CD4-positive, alpha-beta T cell (primary cell): ENCODE measurements around the gene JMJD6. TPM values are rescaled to one million over a fixed set of nuclear protein-coding genes. Genes with fewer than 3 reads are reported as not detected.

Source experiments
- ATAC-seq: fragments of 200-7000 bp; cut with Tn5 transposase; one replicate; pipeline ENCODE4 v1.10.0; 2022; ENCODE audit warnings: mild to moderate bottlenecking; ENCODE audit not compliant: poor library complexity
- CTCF ChIA-PET: fragments of 350-600 bp; sonication (Branson Sonifier 250); formaldehyde crosslinking; loops from one replicate; lab custom pipeline; 2021; ENCODE audit warnings: antibody characterized with exemption, inconsistent platforms; lab: Charles Lee
- POLR2A ChIA-PET: fragments of 350-600 bp; sonication (Branson Sonifier 250); formaldehyde crosslinking; loops from one replicate; lab custom pipeline; 2021; ENCODE audit warnings: antibody characterized with exemption, inconsistent platforms; lab: Charles Lee
- DNase-seq, 14 experiments: peaks; one replicate each; pipeline ENCODE4 v3.0.0-alpha.2; 2013 to 2020; ENCODE audit warnings: mixed read lengths in 2 of 14
- H3K27ac ChIP-seq, 2 donors: one replicate each; pipeline versions ENCODE4 v1.5.1 to v1.7.0; 2013; ENCODE audit warnings: low read length in 2 of 2, low read depth in 1 of 2, mild to moderate bottlenecking in 1 of 2
- H3K27me3 ChIP-seq, 2 experiments: 1 replicate in 1 of 2; 2 replicates in 1 of 2; pipeline versions ENCODE4 v1.6.1 to v1.7.0; 2013; ENCODE audit warnings: low read length in 2 of 2, control low read depth in 1 of 2, mild to moderate bottlenecking in 1 of 2, moderate library complexity in 1 of 2; ENCODE audit not compliant: insufficient read depth in 2 of 2, control insufficient read depth in 1 of 2
- H3K36me3 ChIP-seq: one replicate; pipeline ENCODE4 v1.6.1; 2013; ENCODE audit warnings: low read length, control low read depth; ENCODE audit not compliant: insufficient read depth
- H3K4me1 ChIP-seq: one replicate; pipeline ENCODE4 v1.6.1; 2013; ENCODE audit warnings: low read length, control low read depth; ENCODE audit not compliant: insufficient read depth
- H3K4me3 ChIP-seq: one replicate; pipeline ENCODE4 v1.5.1; 2013; ENCODE audit warnings: mild to moderate bottlenecking, low read length, moderate library complexity
- H3K9me3 ChIP-seq, 2 experiments: 1 replicate in 1 of 2; 2 replicates in 1 of 2; pipeline versions ENCODE4 v1.6.1 to v1.7.0; 2013; ENCODE audit warnings: low read length in 2 of 2, mild to moderate bottlenecking in 2 of 2, control low read depth in 1 of 2, moderate library complexity in 1 of 2; ENCODE audit not compliant: control insufficient read depth in 1 of 2, insufficient read depth in 1 of 2
- H3K27ac Mint-ChIP-seq: one replicate; pipeline ENCODE4 v1.8.0; 2020; ENCODE audit warnings: mixed read lengths
- H3K27me3 Mint-ChIP-seq: one replicate; pipeline ENCODE4 v1.8.0; 2021; ENCODE audit warnings: mixed read lengths
- H3K36me3 Mint-ChIP-seq: one replicate; pipeline ENCODE4 v1.8.0; 2021; ENCODE audit warnings: low read depth, mixed read lengths
- H3K4me1 Mint-ChIP-seq: one replicate; pipeline ENCODE4 v1.8.0; 2021; ENCODE audit warnings: low read depth, mixed read lengths
- H3K4me3 Mint-ChIP-seq: one replicate; pipeline ENCODE4 v1.8.0; 2020; ENCODE audit warnings: mild to moderate bottlenecking, mixed read lengths
- H3K9me3 Mint-ChIP-seq: one replicate; pipeline ENCODE4 v1.8.0; 2020; ENCODE audit warnings: mixed read lengths
- intact Hi-C, 2 experiments: fragments of 100-400 bp; cut with DNase I in 1 of 2; cut with micrococcal nuclease in 1 of 2; formaldehyde crosslinking; loops; one replicate each; pipeline versions ENCODE4 v1.15.1 to v1.9.0; 2023 to 2025; cut with DNase I, micrococcal nuclease
- total RNA-seq, 174 experiments: library from RNA in 2 of 174; stranded (reverse) in 2 of 174; gene quantifications; one replicate each; pipeline ENCODE4 v1.2.3 and lab custom pipeline; 2021 to 2026
- TF ChIP-seq, protein P1 (sequence below): fragments of 200-600 bp; IDR thresholded peaks from one replicate; pipeline ENCODE4 v1.8.0; 2022; ENCODE audit warnings: antibody characterized with exemption, mild to moderate bottlenecking

The JMJD6 gene
- total RNA-seq, 2 experiments from 2014 or later = 133 to 134 TPM

DNA sequence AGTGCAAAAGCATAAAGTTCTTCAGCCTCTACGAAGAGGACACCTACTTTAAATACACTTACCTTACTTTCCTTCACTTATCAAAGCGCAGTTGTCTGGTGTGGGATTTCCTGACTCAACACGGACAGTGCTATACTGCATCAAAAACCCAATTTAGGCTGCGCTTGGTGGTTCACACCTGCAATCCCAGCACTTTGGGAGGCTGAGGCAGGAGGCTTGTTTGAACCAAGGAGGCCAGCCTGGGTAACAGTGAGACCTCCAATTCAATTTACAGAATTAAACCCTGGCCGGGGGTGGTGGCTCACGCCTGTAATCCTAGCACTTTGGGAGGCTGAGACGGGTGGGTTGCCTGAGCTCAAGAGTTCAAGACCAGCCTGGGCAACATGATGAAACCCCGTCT, 4.1 kb downstream of the JMJD6 start:
- peaks cover 92% of the 10 kb centered on the region for H3K36me3 Mint-ChIP-seq
- no peak overlapping the region for H3K4me3 Mint-ChIP-seq

DNA sequence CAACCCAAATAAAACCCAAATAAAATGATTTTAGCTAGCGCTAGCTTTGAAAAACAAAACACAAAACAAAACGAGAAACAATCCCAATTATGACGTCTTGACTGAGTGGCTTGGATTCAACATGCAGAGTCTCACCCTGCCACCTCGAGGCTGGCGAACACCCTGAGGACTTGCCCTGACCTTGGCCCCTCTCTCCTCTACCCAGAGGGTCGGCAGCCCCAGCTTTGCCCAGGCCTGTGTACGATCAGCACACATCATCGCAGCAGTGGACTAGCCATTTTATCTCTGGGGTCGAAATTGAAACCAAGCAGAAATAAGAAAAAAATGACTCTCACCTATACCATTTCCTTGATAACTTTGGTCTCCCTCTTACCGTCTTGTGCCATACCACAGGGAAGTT, 4.9 kb downstream of the JMJD6 start:
- Mint-ChIP-seq H3K36me3 (peaks cover 95% of the 10 kb centered on the region), H3K27ac (peak overlapping the region; percentile 49), H3K4me3 (peak overlapping the region; percentile 56), H3K4me1 (peaks cover 35% of the 10 kb centered on the region), H3K9me3 (no peaks in the 10 kb centered on the region), H3K27me3 (no peaks in the 10 kb centered on the region)
- DNase-seq (no peak), ATAC-seq (no peak)
- no peaks in the 10 kb centered on the region for H3K9me3 ChIP-seq
- TF ChIP-seq, protein P1, sequence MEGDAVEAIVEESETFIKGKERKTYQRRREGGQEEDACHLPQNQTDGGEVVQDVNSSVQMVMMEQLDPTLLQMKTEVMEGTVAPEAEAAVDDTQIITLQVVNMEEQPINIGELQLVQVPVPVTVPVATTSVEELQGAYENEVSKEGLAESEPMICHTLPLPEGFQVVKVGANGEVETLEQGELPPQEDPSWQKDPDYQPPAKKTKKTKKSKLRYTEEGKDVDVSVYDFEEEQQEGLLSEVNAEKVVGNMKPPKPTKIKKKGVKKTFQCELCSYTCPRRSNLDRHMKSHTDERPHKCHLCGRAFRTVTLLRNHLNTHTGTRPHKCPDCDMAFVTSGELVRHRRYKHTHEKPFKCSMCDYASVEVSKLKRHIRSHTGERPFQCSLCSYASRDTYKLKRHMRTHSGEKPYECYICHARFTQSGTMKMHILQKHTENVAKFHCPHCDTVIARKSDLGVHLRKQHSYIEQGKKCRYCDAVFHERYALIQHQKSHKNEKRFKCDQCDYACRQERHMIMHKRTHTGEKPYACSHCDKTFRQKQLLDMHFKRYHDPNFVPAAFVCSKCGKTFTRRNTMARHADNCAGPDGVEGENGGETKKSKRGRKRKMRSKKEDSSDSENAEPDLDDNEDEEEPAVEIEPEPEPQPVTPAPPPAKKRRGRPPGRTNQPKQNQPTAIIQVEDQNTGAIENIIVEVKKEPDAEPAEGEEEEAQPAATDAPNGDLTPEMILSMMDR = no peak
- H3K27ac ChIP-seq = no peak overlapping the region
- no peak overlapping the region for H3K4me3 ChIP-seq
- peaks cover 47% of the 10 kb centered on the region for H3K4me1 ChIP-seq
- ChIA-PET CTCF (no interaction called here), POLR2A (no interaction called here)
- intact Hi-C loops = no loop called here
- H3K27me3 ChIP-seq = no peaks in the 10 kb centered on the region
- H3K36me3 ChIP-seq = peaks cover 82% of the 10 kb centered on the region

More for the DNA sequence above, 4.1 kb downstream of the JMJD6 start:
- H3K4me1 Mint-ChIP-seq = peaks cover 36% of the 10 kb centered on the region
- Histone ChIP-seq H3K4me3 (no peak overlapping the region), H3K27ac (no peak overlapping the region), H3K4me1 (peaks cover 43% of the 10 kb centered on the region), H3K27me3 (no peaks in the 10 kb centered on the region), H3K9me3 (no peaks in the 10 kb centered on the region), H3K36me3 (peaks cover 74% of the 10 kb centered on the region)
- intact Hi-C loops = no loop called here
- POLR2A ChIA-PET = no interaction called here
- H3K9me3 Mint-ChIP-seq = no peaks in the 10 kb centered on the region
- no peaks in the 10 kb centered on the region for H3K27me3 Mint-ChIP-seq
- H3K27ac Mint-ChIP-seq = peak overlapping the region; percentile 49
- ATAC-seq (no peak), DNase-seq (no peak)
- CTCF ChIA-PET = no interaction called here
- TF ChIP-seq, protein P1 = no peak

DNA sequence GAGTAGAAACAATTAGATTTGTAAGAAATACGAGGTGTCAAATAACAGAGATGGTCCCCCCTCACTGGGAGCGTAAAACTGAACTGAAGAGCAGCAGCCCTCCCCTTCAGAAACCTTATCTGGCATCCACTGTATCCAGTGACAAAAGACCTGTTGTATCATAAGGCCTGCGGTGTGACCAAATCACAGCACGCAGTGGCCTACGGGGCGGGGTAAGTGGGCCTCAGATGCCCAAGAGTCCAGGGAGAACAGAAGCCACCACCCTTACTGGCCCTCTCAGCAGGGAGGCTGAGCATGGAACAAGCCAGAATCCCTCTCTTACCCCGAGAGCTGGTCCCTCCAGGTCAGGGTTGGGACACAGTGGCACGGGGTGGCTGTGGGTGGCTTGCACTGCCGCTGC, 5.5 kb downstream of the JMJD6 start:
- Mint-ChIP-seq H3K36me3 (peaks cover 96% of the 10 kb centered on the region), H3K27ac (peak overlapping the region; percentile 44), H3K27me3 (no peaks in the 10 kb centered on the region), H3K4me1 (peaks cover 37% of the 10 kb centered on the region), H3K9me3 (no peaks in the 10 kb centered on the region), H3K4me3 (peak overlapping the region; percentile 25)
- intact Hi-C loops = no loop called here
- TF ChIP-seq, protein P1 = no peak
- ChIA-PET CTCF (no interaction called here), POLR2A (no interaction called here)
- peaks cover 48% of the 10 kb centered on the region for H3K4me1 ChIP-seq
- H3K27ac ChIP-seq = no peak overlapping the region
- ATAC-seq = no peak
- H3K36me3 ChIP-seq = peaks cover 87% of the 10 kb centered on the region
- no peak overlapping the region for H3K4me3 ChIP-seq
- no peaks in the 10 kb centered on the region for H3K27me3 ChIP-seq
- no peak for DNase-seq
- H3K9me3 ChIP-seq = no peaks in the 10 kb centered on the region
